ENCODE measurements around the gene SRPK1. TPM values are rescaled to one million over a fixed set of nuclear protein-coding genes. Genes with fewer than 3 reads are reported as not detected.
"Not testable (repeated sequence)": the region's sequence is repeated elsewhere in the genome, so short reads cannot be mapped to it uniquely, and the experiment has no call there.

Gene SRPK1
- polyA plus RNA-seq, 1 donor: 50.9 TPM

GRCh38 chr6:35955071-35955470 lies 34.2 kb upstream of the SRPK1 start:
- H3K4me3 ChIP-seq (ENCODE audit: low read length): no peak overlapping the region
- H3K36me3 ChIP-seq (ENCODE audit: control insufficient read depth, insufficient read depth, low read length): no peaks in the 10 kb centered on the region
- H3K4me1 ChIP-seq (ENCODE audit: control insufficient read depth, insufficient read depth, low read length): no peaks in the 10 kb centered on the region
- no peaks in the 10 kb centered on the region for H3K9me3 ChIP-seq (ENCODE audit: control insufficient read depth, low read depth, low read length)
- H3K27ac ChIP-seq (ENCODE audit: low read length): no peak overlapping the region
- no peaks in the 10 kb centered on the region for H3K27me3 ChIP-seq (ENCODE audit: control insufficient read depth, insufficient read depth, low read length)
- no peak for DNase-seq
- no CpG with 5 or more reads among the region's 8 CpGs for WGBS (ENCODE audit: insufficient coverage, low lambda C conversion rate)

- Histone ChIP-seq H3K4me1 (ENCODE audit: control insufficient read depth, insufficient read depth, low read length) (no peaks in the 10 kb centered on the region), H3K27ac (ENCODE audit: low read length) (no peak overlapping the region), H3K4me3 (ENCODE audit: low read length) (no peak overlapping the region), H3K9me3 (ENCODE audit: control insufficient read depth, low read depth, low read length) (no peaks in the 10 kb centered on the region), H3K36me3 (ENCODE audit: control insufficient read depth, insufficient read depth, low read length) (no peaks in the 10 kb centered on the region), H3K27me3 (ENCODE audit: control insufficient read depth, insufficient read depth, low read length) (no peaks in the 10 kb centered on the region)
- no peak for DNase-seq
- WGBS (ENCODE audit: insufficient coverage, low lambda C conversion rate): 80% methylated on average over 1 of the region's 7 CpGs
These were observed 33.4 kb upstream of the SRPK1 start for GRCh38 chr6:35954333-35954732.

GRCh38 chr6:35948725-35949124 lies 27.8 kb upstream of the SRPK1 start:
- H3K4me1 ChIP-seq (ENCODE audit: control insufficient read depth, insufficient read depth, low read length): no peaks in the 10 kb centered on the region
- H3K9me3 ChIP-seq (ENCODE audit: control insufficient read depth, low read depth, low read length): no peaks in the 10 kb centered on the region
- no CpG with 5 or more reads among the region's 1 CpG for WGBS (ENCODE audit: insufficient coverage, low lambda C conversion rate)
- no peak overlapping the region for H3K4me3 ChIP-seq (ENCODE audit: low read length)
- DNase-seq: no peak
- H3K27me3 ChIP-seq (ENCODE audit: control insufficient read depth, insufficient read depth, low read length): no peaks in the 10 kb centered on the region
- no peaks in the 10 kb centered on the region for H3K36me3 ChIP-seq (ENCODE audit: control insufficient read depth, insufficient read depth, low read length)
- no peak overlapping the region for H3K27ac ChIP-seq (ENCODE audit: low read length)

GRCh38 chr6:35945650-35946025 lies 24.7 kb upstream of the SRPK1 start:
- WGBS (ENCODE audit: insufficient coverage, low lambda C conversion rate): 86% methylated on average over 1 of the region's 1 CpG
- no peaks in the 10 kb centered on the region for H3K4me1 ChIP-seq (ENCODE audit: control insufficient read depth, insufficient read depth, low read length)
- H3K9me3 ChIP-seq (ENCODE audit: control insufficient read depth, low read depth, low read length): no peaks in the 10 kb centered on the region
- no peak overlapping the region for H3K27ac ChIP-seq (ENCODE audit: low read length)
- H3K27me3 ChIP-seq (ENCODE audit: control insufficient read depth, insufficient read depth, low read length): no peaks in the 10 kb centered on the region
- no peak for DNase-seq
- no peaks in the 10 kb centered on the region for H3K36me3 ChIP-seq (ENCODE audit: control insufficient read depth, insufficient read depth, low read length)
- H3K4me3 ChIP-seq (ENCODE audit: low read length): no peak overlapping the region

DNA sequence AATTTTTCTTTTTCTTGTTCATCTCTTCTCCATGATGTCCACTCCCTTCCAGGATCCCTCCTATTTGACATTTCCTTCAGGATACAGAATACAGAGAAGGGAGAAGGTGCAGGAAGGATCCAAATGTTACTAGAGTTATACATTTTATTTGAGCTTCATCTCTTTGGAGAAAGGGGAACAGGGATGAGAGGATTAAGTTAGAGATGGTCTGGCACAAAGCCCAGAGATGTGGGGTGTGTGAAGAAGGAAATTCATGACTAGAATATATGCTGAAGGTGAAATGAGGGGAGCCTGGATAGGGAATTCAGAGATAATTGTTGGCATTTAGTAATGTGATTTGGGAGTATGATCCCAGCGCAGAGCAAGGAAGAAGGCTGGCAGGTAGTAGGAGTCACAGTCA lies 22.5 kb upstream of the SRPK1 start:
- H3K4me1 ChIP-seq (ENCODE audit: control insufficient read depth, insufficient read depth, low read length): no peaks in the 10 kb centered on the region
- DNase-seq: no peak
- no peaks in the 10 kb centered on the region for H3K9me3 ChIP-seq (ENCODE audit: control insufficient read depth, low read depth, low read length)
- 100% methylated on average over 1 of the region's 1 CpG for WGBS (ENCODE audit: insufficient coverage, low lambda C conversion rate)
- H3K27me3 ChIP-seq (ENCODE audit: control insufficient read depth, insufficient read depth, low read length): no peaks in the 10 kb centered on the region
- H3K4me3 ChIP-seq (ENCODE audit: low read length): no peak overlapping the region
- H3K36me3 ChIP-seq (ENCODE audit: control insufficient read depth, insufficient read depth, low read length): no peaks in the 10 kb centered on the region
- no peak overlapping the region for H3K27ac ChIP-seq (ENCODE audit: low read length)

DNA sequence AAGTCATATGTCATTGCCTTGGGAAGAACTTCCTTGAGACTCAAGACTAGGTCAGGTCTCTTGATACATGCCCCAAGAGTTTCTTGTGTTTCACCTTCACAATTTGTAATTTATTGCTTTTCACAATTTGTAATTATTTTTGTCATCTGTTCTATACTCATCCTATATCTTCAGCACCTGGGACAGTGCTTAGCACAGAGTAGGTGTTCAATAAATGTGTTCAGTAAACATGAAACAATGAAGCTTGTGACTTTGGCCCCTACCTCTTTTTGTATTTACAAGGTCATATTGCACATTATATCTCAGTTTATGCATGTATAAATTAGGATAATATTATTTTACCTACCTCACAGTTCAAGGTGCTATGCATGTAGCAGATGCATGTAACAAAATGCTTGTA lies 21.5 kb upstream of the SRPK1 start:
- no peaks in the 10 kb centered on the region for H3K4me1 ChIP-seq (ENCODE audit: control insufficient read depth, insufficient read depth, low read length)
- DNase-seq: no peak
- no peaks in the 10 kb centered on the region for H3K27me3 ChIP-seq (ENCODE audit: control insufficient read depth, insufficient read depth, low read length)
- no peak overlapping the region for H3K4me3 ChIP-seq (ENCODE audit: low read length)
- no peaks in the 10 kb centered on the region for H3K9me3 ChIP-seq (ENCODE audit: control insufficient read depth, low read depth, low read length)
- no peaks in the 10 kb centered on the region for H3K36me3 ChIP-seq (ENCODE audit: control insufficient read depth, insufficient read depth, low read length)
- H3K27ac ChIP-seq (ENCODE audit: low read length): no peak overlapping the region

- not testable (repeated sequence) for H3K4me3 ChIP-seq (ENCODE audit: low read length); H3K36me3 ChIP-seq (ENCODE audit: control insufficient read depth, insufficient read depth, low read length); H3K27me3 ChIP-seq (ENCODE audit: control insufficient read depth, insufficient read depth, low read length); H3K4me1 ChIP-seq (ENCODE audit: control insufficient read depth, insufficient read depth, low read length); H3K27ac ChIP-seq (ENCODE audit: low read length); DNase-seq; H3K9me3 ChIP-seq (ENCODE audit: control insufficient read depth, low read depth, low read length)
- no CpG with 5 or more reads among the region's 7 CpGs for WGBS (ENCODE audit: insufficient coverage, low lambda C conversion rate)
These were observed 20.3 kb upstream of the SRPK1 start for GRCh38 chr6:35941170-35941569.

DNA sequence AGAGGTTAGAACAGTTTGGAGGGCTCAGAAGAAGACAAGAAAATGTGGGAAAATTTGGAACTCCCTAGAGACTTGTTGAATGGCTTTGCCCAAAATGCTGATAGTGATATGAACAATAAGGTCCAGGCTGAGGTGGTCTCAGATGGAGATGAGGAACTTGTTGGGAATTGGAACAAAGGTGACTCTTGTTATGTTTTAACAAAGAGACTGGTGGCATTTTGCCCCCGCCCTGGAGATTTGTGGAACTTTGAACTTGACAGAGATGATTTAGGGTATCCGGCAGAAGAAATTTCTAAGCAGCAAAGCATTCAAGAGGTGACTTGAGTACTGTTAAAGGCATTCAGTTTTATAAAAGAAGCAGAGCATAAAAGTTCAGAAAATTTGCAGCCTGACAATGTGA lies 19.1 kb upstream of the SRPK1 start:
- not testable (repeated sequence) for DNase-seq; H3K27ac ChIP-seq (ENCODE audit: low read length); H3K9me3 ChIP-seq (ENCODE audit: control insufficient read depth, low read depth, low read length); H3K4me3 ChIP-seq (ENCODE audit: low read length); H3K27me3 ChIP-seq (ENCODE audit: control insufficient read depth, insufficient read depth, low read length); H3K4me1 ChIP-seq (ENCODE audit: control insufficient read depth, insufficient read depth, low read length); H3K36me3 ChIP-seq (ENCODE audit: control insufficient read depth, insufficient read depth, low read length)
- WGBS (ENCODE audit: insufficient coverage, low lambda C conversion rate): no CpG with 5 or more reads among the region's 2 CpGs

DNA sequence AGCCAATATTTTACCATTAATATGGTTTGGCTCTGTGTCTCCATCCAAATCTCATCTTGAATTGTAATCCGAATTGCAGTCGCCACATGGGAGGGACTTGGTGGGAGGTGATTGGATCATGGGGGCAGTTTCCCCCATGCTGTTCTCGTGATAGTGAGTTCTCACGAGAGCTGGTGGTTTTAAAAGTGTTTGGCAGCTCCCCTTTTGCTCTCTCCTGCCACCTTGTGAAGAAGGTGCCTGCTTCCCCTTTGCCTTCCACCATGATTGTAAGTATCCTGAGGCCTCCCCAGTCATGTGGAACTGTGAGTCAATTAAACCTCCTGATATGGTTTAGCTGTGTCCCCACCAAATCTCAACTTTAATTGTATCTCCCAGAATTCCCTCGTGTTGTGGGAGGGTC lies 18.4 kb upstream of the SRPK1 start:
- not testable (repeated sequence) for H3K9me3 ChIP-seq (ENCODE audit: control insufficient read depth, low read depth, low read length); H3K4me3 ChIP-seq (ENCODE audit: low read length); DNase-seq; H3K36me3 ChIP-seq (ENCODE audit: control insufficient read depth, insufficient read depth, low read length); H3K27ac ChIP-seq (ENCODE audit: low read length); H3K4me1 ChIP-seq (ENCODE audit: control insufficient read depth, insufficient read depth, low read length); H3K27me3 ChIP-seq (ENCODE audit: control insufficient read depth, insufficient read depth, low read length)
- WGBS (ENCODE audit: insufficient coverage, low lambda C conversion rate): no CpG with 5 or more reads among the region's 5 CpGs

GRCh38 chr6:35936681-35937359 lies 15.9 kb upstream of the SRPK1 start:
- H3K36me3 ChIP-seq (ENCODE audit: control insufficient read depth, insufficient read depth, low read length): no peaks in the 10 kb centered on the region
- no peak overlapping the region for H3K27ac ChIP-seq (ENCODE audit: low read length)
- H3K27me3 ChIP-seq (ENCODE audit: control insufficient read depth, insufficient read depth, low read length): no peaks in the 10 kb centered on the region
- H3K4me3 ChIP-seq (ENCODE audit: low read length): no peak overlapping the region
- no peak for DNase-seq
- no peaks in the 10 kb centered on the region for H3K4me1 ChIP-seq (ENCODE audit: control insufficient read depth, insufficient read depth, low read length)
- H3K9me3 ChIP-seq (ENCODE audit: control insufficient read depth, low read depth, low read length): no peaks in the 10 kb centered on the region
- WGBS (ENCODE audit: insufficient coverage, low lambda C conversion rate): no CpG with 5 or more reads among the region's 1 CpG

DNA sequence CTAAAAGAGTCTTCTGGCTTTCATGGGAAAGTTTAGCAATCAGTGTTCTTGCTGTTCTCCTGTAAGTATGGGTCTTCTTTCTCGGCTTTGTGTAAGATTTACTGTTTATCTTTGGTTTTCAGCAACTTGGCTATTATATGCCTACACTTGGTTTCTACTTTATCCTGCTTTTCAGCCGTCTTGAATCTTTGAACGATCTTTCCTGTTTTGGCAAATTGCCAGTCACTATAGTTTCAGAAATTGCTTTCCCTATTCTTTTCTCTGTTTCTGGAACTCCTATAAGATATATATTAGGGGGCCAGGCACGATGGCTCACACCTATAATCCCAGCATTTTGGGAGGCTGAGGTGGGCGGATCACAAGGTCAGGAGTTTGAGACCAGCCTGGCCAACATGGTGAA lies 14.6 kb upstream of the SRPK1 start:
- Histone ChIP-seq H3K4me3 (ENCODE audit: low read length) (no peak overlapping the region), H3K27ac (ENCODE audit: low read length) (no peak overlapping the region), H3K9me3 (ENCODE audit: control insufficient read depth, low read depth, low read length) (peaks cover 5% of the 10 kb centered on the region), H3K27me3 (ENCODE audit: control insufficient read depth, insufficient read depth, low read length) (no peaks in the 10 kb centered on the region), H3K4me1 (ENCODE audit: control insufficient read depth, insufficient read depth, low read length) (no peaks in the 10 kb centered on the region), H3K36me3 (ENCODE audit: control insufficient read depth, insufficient read depth, low read length) (no peaks in the 10 kb centered on the region)
- WGBS (ENCODE audit: insufficient coverage, low lambda C conversion rate): no CpG with 5 or more reads among the region's 5 CpGs
- no peak for DNase-seq

Data from large intestine (tissue), 3 donors.